Measurements from ENCODE around the gene TRPM5. TPM values are rescaled to one million over a fixed set of nuclear protein-coding genes. Genes with fewer than 3 reads are reported as not detected.

The TRPM5 gene
- total RNA-seq, 2 experiments from 2014 or later, result not detected

DNA sequence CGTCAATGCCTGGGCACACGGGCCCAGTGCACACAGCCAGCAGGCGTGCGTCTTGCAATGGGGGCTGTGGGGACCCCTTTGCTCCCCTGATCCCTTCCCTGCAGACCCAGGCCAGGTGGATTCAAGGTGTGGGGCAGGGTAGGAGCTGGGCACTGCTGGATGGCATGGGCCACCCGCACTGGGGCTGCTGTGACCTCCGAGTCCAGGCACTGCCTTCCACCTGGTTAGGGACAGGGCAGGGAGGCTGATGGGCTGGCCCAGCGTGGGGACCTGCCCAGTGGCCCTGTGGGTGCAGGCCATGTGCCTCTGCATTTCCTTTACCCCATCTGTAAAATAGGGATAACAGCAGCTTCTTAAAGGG, 23.4 kb upstream of the TRPM5 start:
- Histone ChIP-seq H3K36me3 (ENCODE audit: insufficient read depth, low read length) (no peaks in the 10 kb centered on the region), H2AFZ (ENCODE audit: low read length) (no peak overlapping the region), H3K4me1 (ENCODE audit: insufficient read depth, low read length, poor library complexity, severe bottlenecking) (no peaks in the 10 kb centered on the region), H4K20me1 (ENCODE audit: insufficient read depth, low read length) (no peaks in the 10 kb centered on the region), H3K27ac (ENCODE audit: low read depth, low read length, poor library complexity, severe bottlenecking) (no peak overlapping the region), H3K4me3 (ENCODE audit: low read depth, low read length, poor library complexity, severe bottlenecking) (no peak overlapping the region), H3K4me2 (ENCODE audit: low read length) (no peak overlapping the region), H3K9me3 (ENCODE audit: low read length) (no peaks in the 10 kb centered on the region), H3K9me2 (ENCODE audit: insufficient read depth, low read length) (no peaks in the 10 kb centered on the region), H3K79me2 (ENCODE audit: insufficient read depth, low read depth, low read length) (no peaks in the 10 kb centered on the region)
- DNase-seq (ENCODE audit: low spot score), result no peak
- intact Hi-C loops (cut with micrococcal nuclease; ENCODE audit: unreplicated experiment), result no loop called here
- ChIA-PET CTCF (ENCODE audit: unreplicated experiment) (no interaction called here), POLR2A (no interaction called here)
- TF ChIP-seq, protein P1, sequence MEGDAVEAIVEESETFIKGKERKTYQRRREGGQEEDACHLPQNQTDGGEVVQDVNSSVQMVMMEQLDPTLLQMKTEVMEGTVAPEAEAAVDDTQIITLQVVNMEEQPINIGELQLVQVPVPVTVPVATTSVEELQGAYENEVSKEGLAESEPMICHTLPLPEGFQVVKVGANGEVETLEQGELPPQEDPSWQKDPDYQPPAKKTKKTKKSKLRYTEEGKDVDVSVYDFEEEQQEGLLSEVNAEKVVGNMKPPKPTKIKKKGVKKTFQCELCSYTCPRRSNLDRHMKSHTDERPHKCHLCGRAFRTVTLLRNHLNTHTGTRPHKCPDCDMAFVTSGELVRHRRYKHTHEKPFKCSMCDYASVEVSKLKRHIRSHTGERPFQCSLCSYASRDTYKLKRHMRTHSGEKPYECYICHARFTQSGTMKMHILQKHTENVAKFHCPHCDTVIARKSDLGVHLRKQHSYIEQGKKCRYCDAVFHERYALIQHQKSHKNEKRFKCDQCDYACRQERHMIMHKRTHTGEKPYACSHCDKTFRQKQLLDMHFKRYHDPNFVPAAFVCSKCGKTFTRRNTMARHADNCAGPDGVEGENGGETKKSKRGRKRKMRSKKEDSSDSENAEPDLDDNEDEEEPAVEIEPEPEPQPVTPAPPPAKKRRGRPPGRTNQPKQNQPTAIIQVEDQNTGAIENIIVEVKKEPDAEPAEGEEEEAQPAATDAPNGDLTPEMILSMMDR (conservative IDR thresholded peaks at IDR 0.05; ENCODE audit: low read length), result no peak
- TF ChIP-seq EZH2phosphoT487 (IDR thresholded peaks at IDR 0.05; ENCODE audit: borderline replicate concordance, low read depth, low read length), result no peak
- BruUV-seq (replicated peaks), result no TSS peak

DNA sequence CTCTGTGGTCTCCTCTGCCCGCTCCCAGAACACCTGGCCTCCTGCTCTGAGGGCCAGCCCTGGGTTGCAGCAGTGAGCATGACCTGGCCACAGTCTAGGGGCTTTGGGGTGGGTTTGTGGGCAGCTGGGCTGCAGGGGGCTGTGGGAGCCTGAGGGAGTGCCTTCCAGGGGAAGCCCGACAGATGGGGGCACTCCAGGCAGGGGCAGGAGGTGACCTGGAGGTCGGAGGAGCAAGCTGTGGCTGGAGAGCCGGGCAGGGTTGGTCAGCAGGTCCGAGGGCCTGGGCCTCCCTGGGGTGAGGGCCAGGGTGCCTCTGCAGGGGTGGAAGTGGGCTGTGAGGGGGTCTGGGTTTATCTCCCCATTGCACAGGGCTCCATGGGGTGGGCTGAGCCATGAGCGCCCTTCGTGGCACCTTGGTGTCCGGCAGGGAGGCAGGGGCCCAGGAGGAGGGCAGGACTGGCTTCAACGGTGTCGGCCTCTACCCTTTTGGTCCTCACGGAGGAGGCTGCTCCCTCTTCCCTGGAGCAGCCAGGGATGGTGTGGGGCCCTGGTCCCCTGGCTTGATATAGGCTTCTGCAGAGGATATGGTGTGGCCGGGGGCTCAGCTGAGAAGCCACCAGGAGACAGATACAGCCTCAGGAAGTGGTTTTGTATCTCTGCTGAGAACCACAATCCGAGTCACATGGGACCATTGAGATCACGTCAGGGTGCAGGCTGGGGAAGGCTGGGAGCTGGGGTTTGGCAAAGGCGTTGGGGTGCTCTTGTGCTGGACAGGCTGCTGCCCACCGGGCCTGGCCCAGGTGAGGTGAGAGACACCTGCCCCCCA, 22.8 kb upstream of the TRPM5 start:
- TF ChIP-seq, protein P1 (conservative IDR thresholded peaks at IDR 0.05; ENCODE audit: low read length), result no peak
- no peak for TF ChIP-seq EZH2phosphoT487 (IDR thresholded peaks at IDR 0.05; ENCODE audit: borderline replicate concordance, low read depth, low read length)
- POLR2A ChIA-PET, result no interaction called here
- Histone ChIP-seq H3K27ac (ENCODE audit: low read depth, low read length, poor library complexity, severe bottlenecking) (no peak overlapping the region), H3K4me1 (ENCODE audit: insufficient read depth, low read length, poor library complexity, severe bottlenecking) (no peaks in the 10 kb centered on the region), H2AFZ (ENCODE audit: low read length) (no peak overlapping the region), H3K9me3 (ENCODE audit: low read length) (no peaks in the 10 kb centered on the region), H4K20me1 (ENCODE audit: insufficient read depth, low read length) (no peaks in the 10 kb centered on the region), H3K4me2 (ENCODE audit: low read length) (no peak overlapping the region), H3K9me2 (ENCODE audit: insufficient read depth, low read length) (no peaks in the 10 kb centered on the region), H3K79me2 (ENCODE audit: insufficient read depth, low read depth, low read length) (no peaks in the 10 kb centered on the region), H3K36me3 (ENCODE audit: insufficient read depth, low read length) (no peaks in the 10 kb centered on the region), H3K4me3 (ENCODE audit: low read depth, low read length, poor library complexity, severe bottlenecking) (no peak overlapping the region)
- no TSS peak for BruUV-seq (replicated peaks)
- no peak for DNase-seq (ENCODE audit: low spot score)
- CTCF ChIA-PET (ENCODE audit: unreplicated experiment), result no interaction called here
- intact Hi-C loops (cut with micrococcal nuclease; ENCODE audit: unreplicated experiment), result no loop called here

DNA sequence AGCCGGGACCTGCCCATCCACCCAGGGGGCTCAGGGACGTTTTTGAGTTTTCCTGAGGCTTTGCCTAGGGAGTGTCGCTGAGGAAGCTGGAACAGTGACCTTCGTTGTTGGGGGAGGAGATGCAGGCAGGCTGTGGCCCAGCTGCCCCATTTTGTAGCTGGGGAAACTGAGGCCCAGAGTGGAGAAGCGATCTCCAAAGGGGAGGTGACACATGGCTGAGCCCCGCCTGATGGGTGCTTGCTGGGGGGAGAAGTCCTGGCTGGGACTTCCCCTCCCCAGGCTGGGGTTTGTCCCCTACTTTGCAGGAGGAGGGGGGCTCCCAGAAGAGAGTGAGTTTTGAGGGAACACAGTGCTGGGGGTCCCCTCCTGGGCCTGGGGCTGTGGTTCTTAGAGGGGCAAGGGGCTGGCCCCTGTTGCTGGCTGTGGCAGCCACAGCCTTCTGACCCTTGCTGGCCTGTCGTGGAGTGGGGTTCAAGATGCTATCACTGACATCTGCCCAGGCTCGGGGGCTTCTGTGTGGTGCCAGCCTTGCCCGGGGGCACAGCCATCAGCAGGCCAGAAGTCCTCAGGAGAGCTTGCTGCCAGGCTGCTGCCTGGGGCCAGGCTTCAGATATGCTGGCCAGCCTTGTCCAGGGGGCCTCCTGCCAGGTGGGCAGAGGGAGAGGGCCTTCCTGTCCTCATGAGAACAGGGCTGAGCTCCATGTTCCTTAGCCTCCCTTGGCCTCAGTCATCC, 21.9 kb upstream of the TRPM5 start:
- Histone ChIP-seq H3K36me3 (ENCODE audit: insufficient read depth, low read length) (no peaks in the 10 kb centered on the region), H3K4me1 (ENCODE audit: insufficient read depth, low read length, poor library complexity, severe bottlenecking) (no peaks in the 10 kb centered on the region), H4K20me1 (ENCODE audit: insufficient read depth, low read length) (no peaks in the 10 kb centered on the region), H3K79me2 (ENCODE audit: insufficient read depth, low read depth, low read length) (no peaks in the 10 kb centered on the region), H3K9me2 (ENCODE audit: insufficient read depth, low read length) (no peaks in the 10 kb centered on the region), H3K27ac (ENCODE audit: low read depth, low read length, poor library complexity, severe bottlenecking) (no peak overlapping the region), H3K4me3 (ENCODE audit: low read depth, low read length, poor library complexity, severe bottlenecking) (no peak overlapping the region), H3K9me3 (ENCODE audit: low read length) (no peaks in the 10 kb centered on the region), H3K4me2 (ENCODE audit: low read length) (no peak overlapping the region), H2AFZ (ENCODE audit: low read length) (no peak overlapping the region)
- TF ChIP-seq EZH2phosphoT487 (IDR thresholded peaks at IDR 0.05; ENCODE audit: borderline replicate concordance, low read depth, low read length), result no peak
- TF ChIP-seq, protein P1 (conservative IDR thresholded peaks at IDR 0.05; ENCODE audit: low read length), result no peak
- intact Hi-C loops (cut with micrococcal nuclease; ENCODE audit: unreplicated experiment), result no loop called here
- BruUV-seq (replicated peaks), result no TSS peak
- ChIA-PET POLR2A (no interaction called here), CTCF (ENCODE audit: unreplicated experiment) (interaction anchor here (0.6 kb wide), 1 partner anchor 193 kb away, joined by 3 read pairs; no protein-coding TSS in a partner anchor)
- no peak for DNase-seq (ENCODE audit: low spot score)

Data from OCI-LY7 (cell line).